Calu3 (cell line): ENCODE results near the gene CHPT1. TPM values are rescaled to one million over a fixed set of nuclear protein-coding genes. Genes with fewer than 3 reads are reported as not detected.
"Not testable (repeated sequence)": the region's sequence is repeated elsewhere in the genome, so short reads cannot be mapped to it uniquely, and the experiment has no call there.

Experiments used
- BruUV-seq: library from RNA; stranded (reverse); fragments of 400-500 nt; replicated peaks from 2 replicates; lab custom pipeline; 2021; lab: Mats Ljungman, UMichigan
- CTCF ChIA-PET: fragments of 300-600 bp; sonication (Branson Sonifier 250); formaldehyde crosslinking; loops from one replicate; lab custom pipeline; 2022; ENCODE audit warnings: antibody characterized with exemption; lab: Charles Lee
- DNase-seq: peaks from one replicate; pipeline ENCODE4 v3.0.0; 2022
- H3K27ac Mint-ChIP-seq: one replicate; pipeline ENCODE4 v1.8.0; 2022; ENCODE audit warnings: mixed read lengths; ENCODE audit not compliant: unreplicated experiment
- H3K27me3 Mint-ChIP-seq: one replicate; pipeline ENCODE4 v1.8.0; 2022; ENCODE audit warnings: mixed read lengths; ENCODE audit not compliant: unreplicated experiment
- H3K36me3 Mint-ChIP-seq: one replicate; pipeline ENCODE4 v1.8.0; 2022; ENCODE audit warnings: mild to moderate bottlenecking, moderate library complexity, mixed read lengths; ENCODE audit not compliant: insufficient read depth, unreplicated experiment
- H3K4me1 Mint-ChIP-seq: one replicate; pipeline ENCODE4 v1.8.0; 2022; ENCODE audit warnings: mild to moderate bottlenecking, low read depth, mixed read lengths; ENCODE audit not compliant: unreplicated experiment
- H3K4me3 Mint-ChIP-seq: one replicate; pipeline ENCODE4 v1.8.0; 2022; ENCODE audit warnings: mild to moderate bottlenecking, low read depth, moderate library complexity, mixed read lengths; ENCODE audit not compliant: unreplicated experiment
- H3K9me3 Mint-ChIP-seq: one replicate; pipeline ENCODE4 v1.8.0; 2022; ENCODE audit warnings: low read depth, mixed read lengths; ENCODE audit not compliant: unreplicated experiment
- intact Hi-C: fragments of 100-400 bp; cut with micrococcal nuclease; formaldehyde crosslinking; loops from one replicate; pipeline ENCODE4 v1.10.0; 2022; ENCODE audit not compliant: unreplicated experiment
- total RNA-seq: library from RNA; stranded (reverse); gene quantifications from 2 replicates; pipeline ENCODE4 v1.2.3, GENCODE V29; 2022
- TF ChIP-seq, protein P1 (sequence below): fragments of 200-600 bp; IDR thresholded peaks from one replicate; pipeline ENCODE4 v1.8.0; 2022; ENCODE audit warnings: antibody characterized with exemption; ENCODE audit not compliant: unreplicated experiment

The CHPT1 gene
- total RNA-seq, 1 experiment from 2014 or later: 49.2 TPM

- Mint-ChIP-seq H3K36me3 (no peaks in the 10 kb centered on the region), H3K27me3 (no peaks in the 10 kb centered on the region), H3K27ac (no peak overlapping the region), H3K9me3 (no peaks in the 10 kb centered on the region), H3K4me1 (peaks cover 16% of the 10 kb centered on the region), H3K4me3 (no peak overlapping the region)
- CTCF ChIA-PET: no interaction called here
- DNase-seq: peak; percentile 45
- BruUV-seq: no TSS peak
- intact Hi-C loops: no loop called here
- TF ChIP-seq, protein P1, sequence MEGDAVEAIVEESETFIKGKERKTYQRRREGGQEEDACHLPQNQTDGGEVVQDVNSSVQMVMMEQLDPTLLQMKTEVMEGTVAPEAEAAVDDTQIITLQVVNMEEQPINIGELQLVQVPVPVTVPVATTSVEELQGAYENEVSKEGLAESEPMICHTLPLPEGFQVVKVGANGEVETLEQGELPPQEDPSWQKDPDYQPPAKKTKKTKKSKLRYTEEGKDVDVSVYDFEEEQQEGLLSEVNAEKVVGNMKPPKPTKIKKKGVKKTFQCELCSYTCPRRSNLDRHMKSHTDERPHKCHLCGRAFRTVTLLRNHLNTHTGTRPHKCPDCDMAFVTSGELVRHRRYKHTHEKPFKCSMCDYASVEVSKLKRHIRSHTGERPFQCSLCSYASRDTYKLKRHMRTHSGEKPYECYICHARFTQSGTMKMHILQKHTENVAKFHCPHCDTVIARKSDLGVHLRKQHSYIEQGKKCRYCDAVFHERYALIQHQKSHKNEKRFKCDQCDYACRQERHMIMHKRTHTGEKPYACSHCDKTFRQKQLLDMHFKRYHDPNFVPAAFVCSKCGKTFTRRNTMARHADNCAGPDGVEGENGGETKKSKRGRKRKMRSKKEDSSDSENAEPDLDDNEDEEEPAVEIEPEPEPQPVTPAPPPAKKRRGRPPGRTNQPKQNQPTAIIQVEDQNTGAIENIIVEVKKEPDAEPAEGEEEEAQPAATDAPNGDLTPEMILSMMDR: peak; percentile 48
Measured at GRCh38 chr12:101670007-101670671, 27.3 kb upstream of the CHPT1 start.

GRCh38 chr12:101671157-101671791 lies 26.2 kb upstream of the CHPT1 start:
- TF ChIP-seq, protein P1: no peak
- no TSS peak for BruUV-seq
- no peaks in the 10 kb centered on the region for H3K36me3 Mint-ChIP-seq
- H3K4me3 Mint-ChIP-seq: no peak overlapping the region
- peak; percentile 6 for DNase-seq
- no peaks in the 10 kb centered on the region for H3K9me3 Mint-ChIP-seq
- H3K4me1 Mint-ChIP-seq: peaks cover 16% of the 10 kb centered on the region
- CTCF ChIA-PET: no interaction called here
- intact Hi-C loops: no loop called here
- H3K27ac Mint-ChIP-seq: no peak overlapping the region
- H3K27me3 Mint-ChIP-seq: no peaks in the 10 kb centered on the region

GRCh38 chr12:101671833-101672232 lies 25.6 kb upstream of the CHPT1 start:
- DNase-seq: no peak
- H3K27ac Mint-ChIP-seq: no peak overlapping the region
- TF ChIP-seq, protein P1: no peak
- no peaks in the 10 kb centered on the region for H3K9me3 Mint-ChIP-seq
- H3K4me1 Mint-ChIP-seq: peaks cover 16% of the 10 kb centered on the region
- intact Hi-C loops: no loop called here
- H3K4me3 Mint-ChIP-seq: no peak overlapping the region
- H3K27me3 Mint-ChIP-seq: no peaks in the 10 kb centered on the region
- H3K36me3 Mint-ChIP-seq: no peaks in the 10 kb centered on the region
- BruUV-seq: no TSS peak
- CTCF ChIA-PET: no interaction called here

GRCh38 chr12:101675555-101675954 lies 21.9 kb upstream of the CHPT1 start:
- H3K4me3 Mint-ChIP-seq: no peak overlapping the region
- intact Hi-C loops: no loop called here
- no peak overlapping the region for H3K27ac Mint-ChIP-seq
- H3K9me3 Mint-ChIP-seq: no peaks in the 10 kb centered on the region
- H3K4me1 Mint-ChIP-seq: peaks cover 9% of the 10 kb centered on the region
- DNase-seq: no peak
- no peaks in the 10 kb centered on the region for H3K27me3 Mint-ChIP-seq
- no peaks in the 10 kb centered on the region for H3K36me3 Mint-ChIP-seq
- CTCF ChIA-PET: no interaction called here
- no TSS peak for BruUV-seq
- TF ChIP-seq, protein P1: no peak

- CTCF ChIA-PET: interaction anchor here (0.6 kb wide), 1 partner anchor 13 kb away, joined by 5 read pairs; no protein-coding TSS in a partner anchor
- intact Hi-C loops: not testable (repeated sequence)
Measured at GRCh38 chr12:101676497-101676896, 20.9 kb upstream of the CHPT1 start.

More at GRCh38 chr12:101676497-101676896, 20.9 kb upstream of the CHPT1 start:
- BruUV-seq, H3K27ac Mint-ChIP-seq, H3K4me1 Mint-ChIP-seq, H3K4me3 Mint-ChIP-seq, DNase-seq, H3K36me3 Mint-ChIP-seq, H3K9me3 Mint-ChIP-seq, H3K27me3 Mint-ChIP-seq: not testable (repeated sequence)
